Keratinocyte (primary cell): ENCODE data around the gene MAGEA8.

Source experiments
- CTCF ChIP-seq, 3 experiments: IDR thresholded peaks in 1 of 3; conservative IDR thresholded peaks in 1 of 3; optimal IDR thresholded peaks in 1 of 3; 2 replicates in 2 of 3; 3 replicates in 1 of 3; pipeline versions ENCODE3 to v1.5.1; 2011; ENCODE audit warnings: low read length in 3 of 3, mild to moderate bottlenecking in 3 of 3, moderate library complexity in 2 of 3, control low read depth in 1 of 3, inconsistent platforms in 1 of 3; ENCODE audit not compliant: insufficient read depth in 2 of 3; ENCODE audit errors: extremely low read depth in 1 of 3
- EZH2 ChIP-seq: IDR thresholded peaks from one replicate; pipeline ENCODE4 v1.6.1; 2012; ENCODE audit warnings: inconsistent platforms, mild to moderate bottlenecking, low read length, moderate library complexity

- no peak for TF ChIP-seq CTCF (optimal IDR thresholded peaks at IDR 0.05 in 1 of 3, IDR thresholded peaks at IDR 0.05 in 1 of 3, conservative IDR thresholded peaks at IDR 0.05 in 1 of 3; ENCODE audit: extremely low read depth in 1 of 3, insufficient read depth in 2 of 3, low read length in 3 of 3)
- TF ChIP-seq EZH2, result no peak
Observed at GRCh38 chrX:149858592-149858991, 22.4 kb upstream of the MAGEA8 start.
